GM19328 (cell line): ENCODE data around the gene P2RY2.
A peak's percentile ranks its signal among the peaks of the same experiment; 100 is the strongest.

Source experiments
- ATAC-seq: cut with Tn5 transposase; IDR thresholded peaks from one replicate; pipeline ENCODE4 v1.9.1; 2021; ENCODE audit warnings: mild to moderate bottlenecking, moderate library complexity; ENCODE audit not compliant: unreplicated experiment

Gene P2RY2

GRCh38 chr11:73218106-73218829 lies at the start of gene P2RY2:
P2RY2 (plus strand) TSS chr11:73218281; CDS start chr11:73234160, 15,879 bp downstream.
- no peak for ATAC-seq

DNA sequence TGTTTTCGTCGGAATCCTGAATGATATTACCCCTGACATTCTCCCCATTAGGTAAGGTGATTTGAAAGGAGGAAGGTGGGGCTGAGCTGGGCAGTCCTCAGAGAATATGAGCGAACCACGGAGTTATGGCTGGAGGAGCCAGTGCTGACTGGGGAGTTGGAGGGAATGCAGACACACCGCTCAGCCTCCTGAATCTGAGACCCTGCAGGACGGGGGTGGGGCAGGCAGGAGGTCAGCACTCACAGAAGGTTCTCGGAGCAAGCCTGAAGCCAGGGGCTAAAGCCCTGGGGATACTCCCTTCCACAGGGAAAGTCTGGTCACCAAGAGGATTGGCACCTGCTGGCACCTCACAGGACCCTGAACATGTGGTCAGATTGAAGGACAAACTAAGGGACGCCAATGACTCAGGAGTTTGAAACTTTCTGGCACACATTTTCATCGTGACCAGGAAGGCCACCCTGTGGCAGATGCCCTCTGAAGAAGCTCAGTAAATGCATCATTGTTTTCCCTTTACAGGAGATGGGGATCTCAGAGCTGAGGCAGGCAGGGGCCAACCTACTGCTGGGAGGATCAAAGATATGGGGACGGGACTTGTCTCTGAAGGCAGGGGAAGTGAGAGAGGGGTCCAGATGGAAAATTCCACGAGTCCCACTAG lies 49.0 kb upstream of the P2RY2 start:
- no peak for ATAC-seq

DNA sequence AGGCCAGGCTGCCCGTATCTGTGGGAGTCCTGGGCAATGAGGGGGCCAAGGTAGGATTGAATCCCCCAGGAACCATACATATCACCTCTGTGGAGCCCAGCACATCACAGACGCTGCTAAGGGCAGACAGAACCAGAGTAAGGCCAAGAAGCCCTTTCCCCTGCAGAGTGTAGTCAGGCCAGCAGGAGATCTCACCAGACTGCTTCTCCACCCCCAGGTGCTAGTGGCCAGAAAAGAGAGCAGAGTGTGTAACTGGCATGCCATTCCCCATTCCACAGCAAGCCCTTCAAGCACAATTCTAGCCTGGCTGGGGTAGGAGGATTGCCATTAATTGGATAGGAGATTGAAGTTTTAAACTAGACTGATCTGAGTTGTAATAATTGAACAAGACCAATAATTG lies 47.9 kb upstream of the P2RY2 start:
- no peak for ATAC-seq

GRCh38 chr11:73171436-73172161 lies 46.5 kb upstream of the P2RY2 start:
- no peak for ATAC-seq

DNA sequence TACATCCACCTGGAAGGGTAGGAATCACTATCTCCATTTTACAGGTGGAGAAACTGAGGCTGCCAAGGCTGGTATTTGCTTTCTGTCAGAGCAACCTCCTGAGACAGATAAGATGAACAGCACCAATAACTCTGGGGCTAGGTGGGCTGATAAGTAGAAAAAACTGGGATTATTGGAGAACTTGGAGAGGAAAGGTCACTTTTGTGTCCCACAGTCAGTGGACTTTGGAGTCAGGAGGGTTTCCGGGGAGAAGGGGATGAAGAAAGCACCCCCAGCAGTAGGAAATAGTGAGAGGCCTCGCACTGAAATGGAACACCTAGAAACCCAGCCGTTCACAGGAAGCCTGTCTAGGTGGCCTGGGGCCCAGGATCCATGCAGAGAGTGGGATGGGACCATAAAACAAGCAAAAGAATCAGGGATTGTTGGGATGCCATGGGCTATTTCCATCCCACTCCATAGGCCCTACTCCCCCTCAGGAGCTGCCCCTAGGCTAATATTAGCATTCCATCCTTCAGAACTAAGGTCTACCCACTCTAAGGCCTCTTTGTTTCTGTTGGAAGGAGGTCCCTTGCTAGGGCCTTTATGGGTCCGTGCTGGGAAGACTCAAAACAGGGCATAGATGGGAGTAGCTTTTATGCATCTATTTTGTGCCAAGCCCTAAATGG lies 45.0 kb upstream of the P2RY2 start:
- ATAC-seq: no peak

GRCh38 chr11:73173755-73174494 lies 44.2 kb upstream of the P2RY2 start:
- no peak for ATAC-seq

GRCh38 chr11:73174495-73174791 lies 43.6 kb upstream of the P2RY2 start:
- ATAC-seq: no peak

- ATAC-seq: no peak
These were observed 42.4 kb upstream of the P2RY2 start for GRCh38 chr11:73175551-73176144.

DNA sequence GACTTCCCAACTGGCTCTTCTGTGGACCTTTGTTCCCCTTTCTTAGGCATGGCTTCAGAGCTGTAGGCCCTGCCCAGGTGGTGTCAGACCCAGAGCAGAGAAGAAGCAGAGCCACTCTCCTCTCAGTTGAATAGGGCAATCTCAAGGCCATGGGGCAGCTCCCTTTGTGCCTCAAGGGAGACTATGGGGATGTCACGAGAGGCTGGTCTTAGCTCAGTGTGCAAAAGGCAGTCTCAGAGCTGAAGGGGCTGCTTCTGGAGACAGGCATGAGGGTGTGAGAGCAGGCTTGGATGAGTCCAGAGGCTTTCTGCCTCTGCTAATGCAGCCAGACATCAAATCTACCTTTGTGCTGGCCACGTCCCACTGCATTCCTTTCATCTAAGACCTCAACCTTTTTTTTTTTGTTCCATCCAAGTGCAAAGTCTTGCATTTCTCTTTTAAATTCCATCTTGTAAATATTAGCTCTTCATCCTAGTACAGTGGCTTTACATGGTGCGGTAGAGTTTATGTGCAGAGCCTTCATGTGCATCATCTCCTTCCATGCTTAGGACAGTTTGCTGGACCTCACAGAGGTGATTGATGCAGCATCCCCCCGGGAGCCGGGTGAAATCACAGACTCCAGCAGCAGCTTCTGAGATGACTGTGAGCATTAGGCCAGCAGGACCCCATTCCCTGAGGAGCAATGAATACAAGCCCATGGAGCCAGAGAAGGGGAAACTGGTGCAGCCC lies 41.8 kb upstream of the P2RY2 start:
- no peak for ATAC-seq

DNA sequence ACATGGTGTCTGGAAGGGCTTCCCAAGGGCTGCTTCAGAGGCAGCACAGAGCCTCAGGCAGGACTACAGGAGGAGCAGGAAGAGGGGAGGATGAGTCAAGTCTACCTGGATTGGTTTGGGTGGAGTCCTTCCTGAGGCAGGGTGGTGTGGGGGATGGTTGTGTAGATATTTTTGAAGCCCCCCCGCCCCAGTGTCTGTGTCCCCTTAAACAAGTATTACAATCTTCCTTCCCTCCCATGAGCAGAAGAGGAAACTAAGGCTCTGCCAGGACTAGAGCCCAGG lies 41.3 kb upstream of the P2RY2 start:
- ATAC-seq: no peak

- no peak for ATAC-seq
These were observed 40.7 kb upstream of the P2RY2 start for GRCh38 chr11:73177380-73177777.

DNA sequence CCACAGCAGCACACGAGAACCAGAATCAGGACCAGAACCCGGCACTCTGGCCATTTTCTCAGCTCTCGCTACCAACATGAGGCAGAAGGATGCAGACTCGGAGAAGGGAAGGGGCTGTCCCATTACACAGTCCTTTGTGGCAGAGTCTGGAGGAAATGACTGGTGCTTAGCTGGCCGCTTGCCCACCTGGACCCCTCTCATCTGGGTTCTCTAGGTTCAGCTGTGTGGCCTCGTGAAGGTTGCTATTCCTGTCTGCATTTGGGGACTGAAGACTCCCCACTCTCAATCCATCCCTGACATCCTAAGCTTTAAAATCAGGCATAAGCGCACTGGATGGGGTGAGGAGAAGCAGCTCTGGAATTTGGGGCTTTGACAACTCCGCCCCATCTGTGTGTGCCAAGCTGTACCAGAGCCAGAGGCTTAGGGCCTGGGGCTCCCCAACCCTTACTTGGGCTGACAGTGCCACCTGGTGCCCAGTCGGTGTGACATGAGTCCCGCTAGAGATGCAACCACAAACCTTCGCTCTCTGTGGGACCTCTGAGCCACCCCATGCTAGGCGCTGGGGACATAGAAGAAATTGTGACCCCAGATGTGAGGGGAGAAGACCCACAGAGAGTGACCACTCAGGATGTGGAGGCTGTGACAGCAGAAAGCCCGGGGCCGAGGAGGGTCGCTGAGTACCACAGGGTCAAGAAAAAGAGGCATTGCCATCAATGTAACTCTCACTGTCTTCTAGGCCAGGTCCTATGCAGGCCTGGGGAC lies 40.1 kb upstream of the P2RY2 start:
- peak; percentile 55 for ATAC-seq

DNA sequence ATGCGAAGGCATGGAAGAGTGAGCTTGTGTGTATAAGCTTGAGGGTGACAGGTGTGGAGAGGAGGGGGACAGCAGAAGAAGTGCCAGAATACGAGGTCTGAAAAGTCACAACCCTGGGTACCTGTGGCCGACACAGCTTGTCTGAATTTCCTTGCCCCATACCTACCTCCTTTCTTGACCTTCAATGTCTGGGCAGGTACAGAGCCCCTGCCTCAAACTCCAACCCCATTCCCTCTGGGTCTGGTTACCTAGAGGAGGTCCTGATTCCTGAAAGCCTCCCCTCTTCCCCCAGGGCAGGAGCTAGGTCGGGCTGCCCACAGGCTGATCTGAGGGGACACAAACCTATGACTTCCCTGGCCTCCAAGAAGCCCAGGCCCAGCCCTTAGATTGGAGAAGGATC lies 39.4 kb upstream of the P2RY2 start:
- ATAC-seq: no peak

DNA sequence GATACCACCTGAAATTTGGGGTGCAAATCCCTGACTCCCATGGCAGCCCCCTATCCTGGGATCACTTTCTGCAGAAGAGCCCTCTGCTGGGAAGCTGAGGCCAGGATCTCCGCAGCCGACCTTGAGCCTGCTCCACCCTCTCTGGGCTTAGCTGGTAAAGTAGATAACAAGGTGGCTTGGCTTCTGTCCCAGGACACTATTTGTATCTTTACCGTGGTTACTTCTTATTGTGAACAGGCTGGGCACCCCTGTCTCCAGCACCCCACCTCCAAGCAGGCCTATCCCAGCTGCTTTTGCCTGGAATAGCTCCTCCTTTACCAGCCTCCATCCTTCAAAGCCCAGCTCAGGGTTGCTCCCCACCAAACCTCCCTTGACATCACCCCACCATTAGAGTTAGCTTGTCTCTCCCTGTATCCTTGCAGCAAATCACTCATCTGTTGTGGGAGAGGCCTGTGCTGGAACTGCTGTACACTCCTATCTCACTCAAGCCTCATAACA lies 35.2 kb upstream of the P2RY2 start:
- no peak for ATAC-seq

- no peak for ATAC-seq
These were observed 33.0 kb upstream of the P2RY2 start for GRCh38 chr11:73184953-73185671.

DNA sequence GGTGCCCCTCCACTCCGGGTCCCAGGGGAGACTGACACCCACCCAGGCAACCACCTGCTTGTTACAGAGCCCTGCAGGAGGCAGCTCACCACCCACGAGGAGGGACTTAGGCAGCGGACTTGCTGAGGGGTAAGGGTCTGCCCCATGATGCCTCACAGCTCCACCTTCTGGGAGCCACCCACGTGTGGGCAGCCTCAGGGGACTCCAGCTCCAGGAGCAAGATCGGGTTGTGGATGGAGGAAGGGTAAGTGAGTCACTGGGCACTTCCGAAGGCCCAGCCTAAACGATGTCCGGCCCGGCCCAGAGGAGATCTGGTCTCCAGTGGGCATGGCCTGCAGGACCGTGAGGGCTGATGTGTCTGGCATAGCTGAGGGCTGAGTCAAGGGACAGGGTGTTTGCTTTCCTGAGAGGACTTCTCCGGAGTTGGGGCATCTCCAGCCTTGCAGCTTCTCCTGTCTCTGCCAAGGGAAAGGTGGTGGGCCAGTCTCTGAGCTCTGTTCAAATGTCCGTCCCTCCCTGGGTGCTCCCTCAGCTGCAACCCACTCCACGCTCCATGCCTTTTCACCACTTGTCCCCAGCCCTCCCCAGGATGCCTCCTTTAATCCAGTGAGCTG lies 32.3 kb upstream of the P2RY2 start:
- ATAC-seq: no peak

DNA sequence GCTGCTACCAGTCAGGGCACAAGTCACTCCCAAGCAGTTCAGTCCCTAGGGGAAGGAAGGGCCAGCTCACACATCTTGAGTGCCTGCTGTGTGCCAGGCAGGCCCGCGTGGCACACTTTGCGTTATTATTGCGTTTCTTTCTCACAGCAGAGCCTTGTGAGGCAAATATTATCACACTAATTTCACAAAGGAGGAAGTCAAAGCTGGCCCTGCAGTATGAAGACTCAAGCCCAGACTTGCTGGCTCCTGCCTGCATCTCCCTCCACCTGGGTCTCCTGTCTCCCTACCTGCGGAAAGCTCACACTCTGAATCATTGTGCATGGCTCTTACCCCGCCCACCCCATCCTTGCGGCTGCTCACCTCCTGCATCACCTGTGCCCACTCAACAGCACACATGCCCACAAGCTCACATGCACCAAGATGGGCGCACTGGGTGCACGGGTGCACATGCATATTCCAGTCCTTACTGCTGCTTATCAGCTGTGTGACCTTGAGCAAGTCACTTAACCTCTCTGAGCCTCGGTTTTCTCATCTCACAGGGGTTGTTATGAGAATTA lies 31.7 kb upstream of the P2RY2 start:
- ATAC-seq: no peak

- no peak for ATAC-seq
These were observed 31.2 kb upstream of the P2RY2 start for GRCh38 chr11:73186886-73187285.
